H9 (cell line): ENCODE data around the gene EFNA5. TPM values are rescaled to one million over a fixed set of nuclear protein-coding genes. Genes with fewer than 3 reads are reported as not detected.

Experiments used
- DNase-seq: peaks from one replicate; pipeline ENCODE4 v3.0.0-alpha.2; 2017
- H2AFZ ChIP-seq: one replicate; pipeline ENCODE4 v1.6.1; 2013; ENCODE audit warnings: mild to moderate bottlenecking, low read length, control low read depth, moderate library complexity
- H2AK5ac ChIP-seq: 2 replicates; pipeline ENCODE4 v1.6.1; 2013; ENCODE audit warnings: low read length, control low read depth, mixed read lengths; ENCODE audit not compliant: insufficient read length
- H2BK120ac ChIP-seq: one replicate; pipeline ENCODE4 v1.6.1; 2013; ENCODE audit warnings: low read depth, mild to moderate bottlenecking, low read length, control low read depth, inconsistent platforms; ENCODE audit not compliant: poor library complexity, severe bottlenecking
- H2BK12ac ChIP-seq: 2 replicates; pipeline ENCODE4 v1.6.1; 2013; ENCODE audit warnings: low read length, control low read depth, mixed read lengths, low read depth; ENCODE audit not compliant: insufficient read length
- H2BK15ac ChIP-seq: 2 replicates; pipeline ENCODE4 v1.6.1; 2013; ENCODE audit warnings: low read depth, low read length, control low read depth
- H2BK20ac ChIP-seq: one replicate; pipeline ENCODE4 v1.6.1; 2013; ENCODE audit warnings: low read depth, mild to moderate bottlenecking, low read length, control low read depth, inconsistent platforms; ENCODE audit not compliant: poor library complexity, severe bottlenecking
- H2BK5ac ChIP-seq: 2 replicates; pipeline ENCODE4 v1.6.1; 2013; ENCODE audit warnings: low read length, control low read depth, mixed read lengths; ENCODE audit not compliant: insufficient read length
- H3K14ac ChIP-seq: 2 replicates; pipeline ENCODE4 v1.6.1; 2013; ENCODE audit warnings: low read length, control low read depth; ENCODE audit not compliant: insufficient read depth
- H3K18ac ChIP-seq: 2 replicates; pipeline ENCODE4 v1.6.1; 2013; ENCODE audit warnings: low read depth, mild to moderate bottlenecking, mixed read lengths, low read length, control low read depth; ENCODE audit not compliant: insufficient read length
- H3K23ac ChIP-seq: 2 replicates; pipeline ENCODE4 v1.6.1; 2013; ENCODE audit warnings: low read length, control low read depth, mixed read lengths, low read depth; ENCODE audit not compliant: insufficient read length
- H3K23me2 ChIP-seq: 2 replicates; pipeline ENCODE4 v1.6.1; 2013; ENCODE audit warnings: low read depth, mild to moderate bottlenecking, mixed read lengths, low read length, control low read depth; ENCODE audit not compliant: insufficient read length, poor library complexity, severe bottlenecking
- H3K27ac ChIP-seq: 2 replicates; pipeline ENCODE4 v1.5.1; 2013; ENCODE audit warnings: low read length, control low read depth, mixed read lengths, low read depth; ENCODE audit not compliant: insufficient read length
- H3K27me3 ChIP-seq: 2 replicates; pipeline ENCODE4 v1.6.1; 2013; ENCODE audit warnings: low read length, control low read depth, inconsistent platforms; ENCODE audit not compliant: insufficient read depth
- H3K4ac ChIP-seq: 2 replicates; pipeline ENCODE4 v1.6.1; 2013; ENCODE audit warnings: low read depth, mild to moderate bottlenecking, control low read depth, inconsistent platforms, low read length, moderate library complexity
- H3K4me1 ChIP-seq: 2 replicates; pipeline ENCODE4 v1.6.1; 2013; ENCODE audit warnings: low read length, control low read depth, inconsistent platforms; ENCODE audit not compliant: insufficient read depth
- H3K4me2 ChIP-seq: 2 replicates; pipeline ENCODE4 v1.6.1; 2013; ENCODE audit warnings: low read length, control low read depth, mixed read lengths; ENCODE audit not compliant: insufficient read length, insufficient read depth
- H3K56ac ChIP-seq: 2 replicates; pipeline ENCODE4 v1.6.1; 2013; ENCODE audit warnings: low read depth, mild to moderate bottlenecking, mixed read lengths, low read length, control low read depth; ENCODE audit not compliant: insufficient read length
- H3K79me1 ChIP-seq: 2 replicates; pipeline ENCODE4 v1.6.1; 2013; ENCODE audit warnings: low read depth, mild to moderate bottlenecking, moderate library complexity, low read length, control low read depth, inconsistent platforms; ENCODE audit not compliant: insufficient read depth, poor library complexity, severe bottlenecking
- H3K79me2 ChIP-seq: 2 replicates; pipeline ENCODE4 v1.6.1; 2013; ENCODE audit warnings: low read length, control low read depth, inconsistent platforms; ENCODE audit not compliant: insufficient read depth
- H3K9ac ChIP-seq: 2 replicates; pipeline ENCODE4 v1.6.1; 2013; ENCODE audit warnings: low read length, control low read depth, mixed read lengths; ENCODE audit not compliant: insufficient read length; ENCODE audit errors: extremely low read depth
- H3K9me3 ChIP-seq: one replicate; pipeline ENCODE4 v1.6.1; 2013; ENCODE audit warnings: low read depth, low read length, inconsistent platforms; ENCODE audit not compliant: control insufficient read depth
- H3T11ph ChIP-seq: one replicate; pipeline ENCODE4 v1.6.1; 2013; ENCODE audit warnings: mild to moderate bottlenecking, low read length, control low read depth, inconsistent platforms
- H4K20me1 ChIP-seq: one replicate; pipeline ENCODE4 v1.6.1; 2013; ENCODE audit not compliant: control insufficient read depth, insufficient read length, insufficient read depth
- H4K5ac ChIP-seq: 2 replicates; pipeline ENCODE4 v1.6.1; 2013; ENCODE audit warnings: low read depth, mild to moderate bottlenecking, mixed read lengths, low read length, control low read depth; ENCODE audit not compliant: insufficient read length
- H4K8ac ChIP-seq: replicated peaks from 2 replicates; pipeline ENCODE4 v1.6.1; 2013; ENCODE audit warnings: low read length, control low read depth, mixed read lengths, low read depth; ENCODE audit not compliant: insufficient read length
- H4K91ac ChIP-seq: 2 replicates; pipeline ENCODE4 v1.6.1; 2013; ENCODE audit warnings: low read depth, mild to moderate bottlenecking, moderate library complexity, mixed read lengths, low read length, control low read depth; ENCODE audit not compliant: insufficient read length
- H3K27ac Mint-ChIP-seq, 3 experiments: 2 replicates in 2 of 3; 3 replicates in 1 of 3; pipeline ENCODE4 v1.8.0; 2020 to 2021; ENCODE audit warnings: mixed read lengths in 3 of 3, mild to moderate bottlenecking in 1 of 3, moderate library complexity in 1 of 3
- H3K27me3 Mint-ChIP-seq: 2 replicates; pipeline ENCODE4 v1.8.0; 2021; ENCODE audit warnings: low read depth, mild to moderate bottlenecking, moderate library complexity, mixed read lengths
- H3K36me3 Mint-ChIP-seq, 3 experiments: 2 replicates in 2 of 3; 3 replicates in 1 of 3; pipeline ENCODE4 v1.8.0; 2020 to 2021; ENCODE audit warnings: low read depth in 3 of 3, mixed read lengths in 3 of 3; ENCODE audit not compliant: insufficient read depth in 1 of 3
- H3K4me1 Mint-ChIP-seq, 2 experiments: 2 replicates each; pipeline ENCODE4 v1.8.0; 2020; ENCODE audit warnings: mixed read lengths in 2 of 2
- H3K4me3 Mint-ChIP-seq, 2 experiments: 2 replicates in 1 of 2; 3 replicates in 1 of 2; pipeline ENCODE4 v1.8.0; 2020 to 2021; ENCODE audit warnings: mild to moderate bottlenecking in 2 of 2, mixed read lengths in 2 of 2, moderate library complexity in 1 of 2
- H3K9me3 Mint-ChIP-seq, 2 experiments: 2 replicates in 1 of 2; 3 replicates in 1 of 2; pipeline ENCODE4 v1.8.0; 2020; ENCODE audit warnings: mild to moderate bottlenecking in 2 of 2, mixed read lengths in 2 of 2, moderate library complexity in 1 of 2
- CTCF ChIP-seq: fragments of 200-600 bp; sonication (generic); conservative IDR thresholded peaks from 3 replicates; pipeline ENCODE4 v1.8.0; 2021; ENCODE audit warnings: antibody characterized with exemption, mild to moderate bottlenecking
- WGBS: extraction: QIAGEN DNeasy Blood & Tissue Kit; methylation state at CpG from one replicate; pipeline ENCODE4 v1.1.7; 2013; ENCODE audit warnings: missing lambda C conversion rate, low lambda C conversion rate, mixed read lengths; ENCODE audit not compliant: insufficient read length; ENCODE audit errors: extremely low coverage; 5-methylcytosine and 5-hydroxymethylcytosine counted together
- total RNA-seq: library from RNA; stranded (reverse); gene quantifications from 2 replicates; pipeline ENCODE4 v1.2.1, GENCODE V29; 2021

Gene EFNA5
- total RNA-seq, 1 experiment from 2014 or later, result 20.4 TPM

- no peaks in the 10 kb centered on the region for H3K79me1 ChIP-seq
- H4K20me1 ChIP-seq, result no peaks in the 10 kb centered on the region
- no peak overlapping the region for H3K9ac ChIP-seq
- H3K9me3 ChIP-seq, result no peaks in the 10 kb centered on the region
- no peak overlapping the region for H2BK15ac ChIP-seq
- WGBS, result no CpG with 5 or more reads among the region's 6 CpGs
- no peak overlapping the region for H4K5ac ChIP-seq
- H3K4me1 ChIP-seq, result no peaks in the 10 kb centered on the region; the same call in 1 of the 2 replicates
- H2AK5ac ChIP-seq, result no peak overlapping the region
- Mint-ChIP-seq H3K36me3 (no peaks in the 10 kb centered on the region), H3K27me3 (no peaks in the 10 kb centered on the region), H3K4me1 (peaks cover 43 to 51% of the 10 kb centered on the region in 2 experiments), H3K4me3 (no peak overlapping the region), H3K27ac (no peak overlapping the region), H3K9me3 (no peaks in the 10 kb centered on the region)
- H2BK20ac ChIP-seq, result no peak overlapping the region
- no peak overlapping the region for H3K27ac ChIP-seq
- no peak overlapping the region for H3K18ac ChIP-seq
- no peak overlapping the region for H3K4ac ChIP-seq
- no peak overlapping the region for H4K8ac ChIP-seq
- no peak overlapping the region for H2BK5ac ChIP-seq
- no peak overlapping the region for H3K23ac ChIP-seq
- H3K79me2 ChIP-seq, result no peaks in the 10 kb centered on the region
- H4K91ac ChIP-seq, result no peak overlapping the region
- no peaks in the 10 kb centered on the region for H3K23me2 ChIP-seq
- no peaks in the 10 kb centered on the region for H3K27me3 ChIP-seq
- no peak overlapping the region for H2AFZ ChIP-seq
- no peak overlapping the region for H2BK120ac ChIP-seq
- peak; percentile 16; the same call in 1 of the 3 replicates for TF ChIP-seq CTCF
- no peak overlapping the region for H3K56ac ChIP-seq
- peak; percentile 41 for DNase-seq
- H3T11ph ChIP-seq, result no peak overlapping the region
- H3K4me2 ChIP-seq, result no peak overlapping the region
- no peak overlapping the region for H2BK12ac ChIP-seq
- no peak overlapping the region for H3K14ac ChIP-seq
These were observed 19.4 kb downstream of the EFNA5 start for GRCh38 chr5:107651325-107651724.
